Endothelial cell of umbilical vein (primary cell): ENCODE results near the gene PLIN5. TPM values are rescaled to one million over a fixed set of nuclear protein-coding genes. Genes with fewer than 3 reads are reported as not detected.

Source experiments
- BruUV-seq: library from RNA; stranded (reverse); fragments of 400-500 nt; replicated peaks from 2 replicates; lab custom pipeline; 2021; lab: Mats Ljungman, UMichigan
- CTCF ChIA-PET: fragments of 300-600, 350-600 bp; sonication (Branson Sonifier 250); formaldehyde crosslinking; loops from one replicate; lab custom pipeline; 2021; ENCODE audit warnings: antibody characterized with exemption, inconsistent platforms; lab: Charles Lee
- POLR2A ChIA-PET: fragments of 300-600, 350-600 bp; sonication (Branson Sonifier 250); formaldehyde crosslinking; loops from one replicate; lab custom pipeline; 2021; ENCODE audit warnings: antibody characterized with exemption, inconsistent platforms; lab: Charles Lee
- DNase-seq: peaks from one replicate; pipeline ENCODE4 v3.0.0-alpha.2; 2011; ENCODE audit warnings: low read depth, low spot score
- FAIRE-seq: peaks from 2 replicates; lab custom pipeline; 2011; peaks lifted over from hg19 to GRCh38; lab: Jason Lieb, UNC
- H2AFZ ChIP-seq: 2 replicates; pipeline ENCODE4 v1.6.0; 2012; ENCODE audit warnings: low read depth, low read length, control low read depth, inconsistent platforms
- H3K27ac ChIP-seq: 2 replicates; pipeline ENCODE4 v1.5.1; 2011; ENCODE audit warnings: low read depth, mild to moderate bottlenecking, control low read depth, low read length, moderate library complexity; ENCODE audit not compliant: insufficient read depth
- H3K27me3 ChIP-seq, 2 experiments: 2 replicates each; pipeline versions ENCODE4 v1.6.0 to v1.6.1; 2011; ENCODE audit warnings: low read length in 2 of 2, mixed read lengths in 1 of 2; ENCODE audit not compliant: control insufficient read depth in 2 of 2, insufficient read depth in 2 of 2
- H3K36me3 ChIP-seq, 2 experiments: 2 replicates in 1 of 2; 3 replicates in 1 of 2; pipeline ENCODE4 v1.5.1; 2011; ENCODE audit warnings: low read length in 2 of 2, mild to moderate bottlenecking in 1 of 2, moderate library complexity in 1 of 2; ENCODE audit not compliant: control insufficient read depth in 2 of 2, insufficient read depth in 2 of 2; ENCODE audit errors: extremely low read depth in 1 of 2
- H3K4me1 ChIP-seq: 3 replicates; pipeline ENCODE4 v1.5.1; 2011; ENCODE audit warnings: mild to moderate bottlenecking, low read length; ENCODE audit not compliant: control insufficient read depth, insufficient read depth; ENCODE audit errors: extremely low read depth
- H3K4me2 ChIP-seq: 2 replicates; pipeline ENCODE4 v1.6.1; 2011; ENCODE audit warnings: low read length, control low read depth, mixed read lengths; ENCODE audit not compliant: insufficient read depth
- H3K4me3 ChIP-seq, 3 experiments: fragments of 200-600 bp in 1 of 3; sonication (generic), shearing (Covaris generic) in 1 of 3; replicated peaks in 1 of 3; 2 replicates each; pipeline ENCODE4 v1.5.1; 2011 to 2016; ENCODE audit warnings: control low read depth in 3 of 3, low read length in 3 of 3, mild to moderate bottlenecking in 2 of 3, inconsistent platforms in 1 of 3, low read depth in 1 of 3, moderate library complexity in 1 of 3; ENCODE audit not compliant: insufficient read depth in 1 of 3
- H3K79me2 ChIP-seq: 2 replicates; pipeline ENCODE4 v1.6.0; 2012; ENCODE audit warnings: low read length, inconsistent platforms; ENCODE audit not compliant: control insufficient read depth, insufficient read depth
- H3K9ac ChIP-seq: replicated peaks from 2 replicates; pipeline ENCODE3; 2011; ENCODE audit warnings: low read length, control low read depth; ENCODE audit not compliant: insufficient read depth; ENCODE audit errors: extremely low read depth
- H3K9me1 ChIP-seq: replicated peaks from 3 replicates; pipeline ENCODE4 v1.6.0; 2011; ENCODE audit warnings: mild to moderate bottlenecking, low read length; ENCODE audit not compliant: control insufficient read depth, insufficient read depth; ENCODE audit errors: extremely low read depth
- H3K9me3 ChIP-seq: replicated peaks from 2 replicates; pipeline ENCODE4 v1.5.1; 2012; ENCODE audit warnings: low read length, inconsistent platforms; ENCODE audit not compliant: control insufficient read depth, insufficient read depth
- H4K20me1 ChIP-seq: replicated peaks from 2 replicates; pipeline ENCODE3; 2011; ENCODE audit warnings: mild to moderate bottlenecking, low read length; ENCODE audit not compliant: control insufficient read depth, insufficient read depth; ENCODE audit errors: extremely low read depth
- CTCF ChIP-seq, 2 donors: IDR thresholded peaks; 1 replicate in 1 of 2; 2 replicates in 1 of 2; pipeline ENCODE4 v1.5.1; 2011; ENCODE audit warnings: low read length in 2 of 2, mild to moderate bottlenecking in 2 of 2, moderate library complexity in 2 of 2, control low read depth in 1 of 2, inconsistent platforms in 1 of 2, low read depth in 1 of 2; ENCODE audit not compliant: insufficient read depth in 1 of 2; ENCODE audit errors: extremely low read depth in 1 of 2
- EZH2 ChIP-seq: IDR thresholded peaks from 2 replicates; pipeline ENCODE4 v1.6.1; 2012; ENCODE audit warnings: borderline replicate concordance, low read depth, mild to moderate bottlenecking, moderate library complexity, low read length, inconsistent platforms; ENCODE audit not compliant: severe bottlenecking
- FOS ChIP-seq: IDR thresholded peaks from 2 replicates; pipeline ENCODE4 v1.6.1; 2011; ENCODE audit warnings: mild to moderate bottlenecking, low read length, moderate library complexity, borderline replicate concordance; ENCODE audit not compliant: insufficient read depth
- GATA2 ChIP-seq: IDR thresholded peaks from 2 replicates; pipeline ENCODE4 v1.7.0; 2011; ENCODE audit warnings: low read depth, mild to moderate bottlenecking, moderate library complexity, mixed read lengths, low read length; ENCODE audit not compliant: insufficient read length, insufficient read depth
- JUN ChIP-seq: IDR thresholded peaks from 2 replicates; pipeline ENCODE4 v1.6.1; 2011; ENCODE audit warnings: borderline replicate concordance, low read depth; ENCODE audit not compliant: insufficient read length, insufficient read depth
- MYC ChIP-seq: IDR thresholded peaks from one replicate; pipeline ENCODE4 v1.6.1; 2011; ENCODE audit warnings: mild to moderate bottlenecking, low read depth, low read length
- POLR2A ChIP-seq: IDR thresholded peaks from 2 replicates; pipeline ENCODE4 v1.6.1; 2012; ENCODE audit warnings: low read depth, mild to moderate bottlenecking, control low read depth, low read length
- POLR2AphosphoS5 ChIP-seq: IDR thresholded peaks from 2 replicates; pipeline ENCODE4 v1.6.1; 2012; ENCODE audit warnings: low read depth, mild to moderate bottlenecking, control low read depth, low read length, moderate library complexity; ENCODE audit not compliant: insufficient read depth
- dilution Hi-C: fragments of 300-500 bp; cut with MboI; formaldehyde crosslinking; loops from one replicate; pipeline ENCODE4 v1.15.0; 2019; ENCODE audit warnings: low sequenced_read_pairs; ENCODE audit not compliant: extremely low pct_ligation_motif_present
- intact Hi-C: fragments of 100-400 bp; cut with micrococcal nuclease; formaldehyde crosslinking; loops from one replicate; pipeline ENCODE4 v1.10.0; 2022
- polyA plus RNA-seq, 4 experiments: library from polyadenylated mRNA; depleted of rRNA in 3 of 4; stranded (reverse) in 3 of 4; unstranded in 1 of 4; fragments of >200 nt; gene quantifications; 2 replicates each; pipeline versions ENCODE4 v1.2.1 to v1.2.3, GENCODE V29; 2011 to 2012; ENCODE audit warnings: missing spikeins in 1 of 4
- total RNA-seq: library from RNA; stranded (reverse); gene quantifications from 2 replicates; pipeline ENCODE4 v1.2.3, GENCODE V29; 2021

The PLIN5 gene
- total and polyA plus RNA-seq, 2 donors (not counting 3 experiments of a cell fraction or from before 2014, with no cell fraction given) = 0.17 to 0.24 TPM

DNA sequence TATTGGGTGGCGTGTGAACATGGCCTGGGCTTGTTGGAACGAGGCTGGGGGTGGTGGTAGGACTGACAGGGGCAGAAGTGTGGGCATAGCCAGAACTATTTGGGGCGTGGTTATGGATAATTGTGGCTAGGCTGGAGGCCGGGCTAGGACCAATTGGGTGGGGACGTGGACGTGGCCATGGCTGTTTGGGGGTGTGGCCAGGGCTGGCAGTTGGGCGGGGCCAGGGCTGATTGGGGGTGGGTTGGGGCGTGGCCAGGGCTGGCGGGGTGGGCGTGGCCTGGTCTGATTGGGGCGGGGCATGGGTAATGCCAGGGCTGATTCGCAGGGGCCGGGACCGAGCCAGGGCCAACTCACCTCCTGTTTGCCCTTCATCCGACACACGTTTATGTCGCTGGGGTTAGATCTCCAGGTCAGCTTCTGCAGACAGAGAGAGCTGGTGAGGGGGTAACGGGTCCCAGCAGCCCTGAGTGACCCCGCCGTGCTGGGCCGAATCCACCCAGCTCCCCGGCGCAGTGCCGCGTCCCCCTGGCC is 21.6 kb upstream of the PLIN5 start:
- BruUV-seq = no TSS peak
- H3K27me3 ChIP-seq = no peaks in the 10 kb centered on the region
- H3K9ac ChIP-seq = no peak overlapping the region
- ChIA-PET POLR2A (interaction anchor here (0.5 kb wide), 1 partner anchor 8 kb away, joined by 9 read pairs; no protein-coding TSS in a partner anchor), CTCF (interaction anchor here (0.7 to 1.8 kb wide), 8 partner anchors 10 to 80 kb away, joined by 3 to 9 read pairs (median 3); no protein-coding TSS in a partner anchor)
- TF ChIP-seq FOS (no peak), JUN (no peak), EZH2 (no peak), POLR2AphosphoS5 (no peak)
- intact Hi-C loops = loop anchor here (5.0 kb wide), 1 partner anchor 166 kb away; the partner anchor contains the start of gene DPP9
- no peak overlapping the region for H3K27ac ChIP-seq
- H4K20me1 ChIP-seq = no peaks in the 10 kb centered on the region
- FAIRE-seq = peak; percentile 93
- no peak overlapping the region for H3K4me2 ChIP-seq
- peak; percentile 43 for DNase-seq
- no peaks in the 10 kb centered on the region for H3K9me3 ChIP-seq
- H3K79me2 ChIP-seq = peaks cover 6% of the 10 kb centered on the region
- dilution Hi-C loops = no loop called here
- no peak overlapping the region for H2AFZ ChIP-seq
- peaks cover 26% of the 10 kb centered on the region for H3K4me1 ChIP-seq
- peaks cover 11 to 40% of the 10 kb centered on the region in 2 experiments for H3K36me3 ChIP-seq
- no peaks in the 10 kb centered on the region for H3K9me1 ChIP-seq
- no peak overlapping the region for H3K4me3 ChIP-seq

DNA sequence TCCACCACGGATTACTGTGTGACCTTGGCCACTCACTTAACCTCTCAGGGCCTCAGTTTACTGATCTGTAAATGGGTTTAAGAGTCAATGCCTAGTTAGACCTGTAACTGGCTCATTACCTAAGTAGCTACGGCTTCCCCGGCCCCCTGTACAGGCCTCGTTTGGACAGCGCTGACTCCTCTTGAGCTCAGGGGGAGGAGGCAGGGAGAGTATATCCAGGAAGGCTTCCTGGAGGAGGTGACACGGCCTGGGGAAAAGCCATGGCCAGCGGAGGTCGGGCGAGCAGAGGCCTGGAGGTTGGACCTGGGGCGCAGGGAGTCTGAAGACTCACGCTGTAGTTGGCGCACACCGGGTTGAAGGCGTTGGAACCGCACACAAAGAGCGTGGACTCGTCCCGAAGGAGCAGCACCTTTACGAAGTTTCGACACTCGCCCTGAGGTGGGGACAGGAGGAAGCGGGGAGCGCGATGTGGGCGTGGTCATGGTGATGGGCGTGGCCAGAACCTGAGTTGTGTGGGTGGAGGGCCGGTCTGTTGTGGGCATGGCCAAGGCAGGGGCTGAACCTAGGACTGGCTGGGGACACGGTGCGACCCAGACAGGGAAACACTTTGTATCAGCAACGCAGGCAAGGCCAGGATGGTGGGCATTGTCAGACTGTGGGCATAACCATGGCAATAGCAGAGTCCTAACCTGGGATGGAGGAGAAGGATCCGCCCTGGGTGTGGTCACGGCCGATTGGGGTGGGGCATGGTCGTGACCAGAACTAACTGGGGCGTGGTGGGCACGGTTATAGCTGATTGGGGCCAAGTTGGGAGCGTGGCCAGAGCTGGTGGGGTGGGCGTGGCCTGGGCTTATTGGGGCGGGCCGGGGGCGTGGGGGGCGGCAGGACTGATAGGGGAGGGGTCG is 20.9 kb upstream of the PLIN5 start:
- dilution Hi-C loops = no loop called here

More for the DNA sequence above, 20.9 kb upstream of the PLIN5 start:
- H3K4me2 ChIP-seq = no peak overlapping the region
- no peaks in the 10 kb centered on the region for H3K9me1 ChIP-seq
- peaks cover 26% of the 10 kb centered on the region for H3K4me1 ChIP-seq
- peaks cover 6% of the 10 kb centered on the region for H3K79me2 ChIP-seq
- CTCF ChIA-PET = interaction anchor here (0.7 to 1.8 kb wide), 5 partner anchors 11 to 80 kb away, joined by 3 to 9 read pairs (median 3); no protein-coding TSS in a partner anchor
- H3K27me3 ChIP-seq = no peaks in the 10 kb centered on the region
- H4K20me1 ChIP-seq = no peaks in the 10 kb centered on the region
- DNase-seq (no peak), FAIRE-seq (no peak)
- H3K9ac ChIP-seq = no peak overlapping the region
- H3K36me3 ChIP-seq = peaks cover 12 to 43% of the 10 kb centered on the region in 2 experiments
- H3K9me3 ChIP-seq = no peaks in the 10 kb centered on the region
- intact Hi-C loops = loop anchor here (5.0 kb wide), 1 partner anchor 166 kb away; the partner anchor contains the start of gene DPP9
- TF ChIP-seq MYC (no peak), POLR2A (no peak), CTCF (IDR thresholded peaks at IDR 0.05; ENCODE audit: extremely low read depth in 1 of 2, insufficient read depth in 1 of 2, low read depth in 1 of 2, low read length in 2 of 2) (no peak), GATA2 (no peak), FOS (no peak), EZH2 (no peak)
- H2AFZ ChIP-seq = no peak overlapping the region
- POLR2A ChIA-PET = interaction anchor here (0.5 kb wide), 1 partner anchor 9 kb away, joined by 9 read pairs; no protein-coding TSS in a partner anchor
- BruUV-seq = no TSS peak
- H3K4me3 ChIP-seq = no peak overlapping the region
- no peak overlapping the region for H3K27ac ChIP-seq
